Measurements from ENCODE around the gene TMEM86B.

The TMEM86B gene

GRCh38 chr19:55266404-55266803, 37.8 kb upstream of the TMEM86B start:
- TF ChIP-seq FOXP2 (optimal IDR thresholded peaks at IDR 0.05; ENCODE audit: borderline replicate concordance, extremely low read depth, extremely low read length, insufficient read depth) (no peak), TAF1 (IDR thresholded peaks at IDR 0.05; ENCODE audit: borderline replicate concordance, insufficient read depth, low read length) (no peak), REST (IDR thresholded peaks at IDR 0.05; ENCODE audit: insufficient read depth in 1 of 2, low read depth in 2 of 2, low read length in 2 of 2) (no peak), SIN3A (IDR thresholded peaks at IDR 0.05; ENCODE audit: borderline replicate concordance, insufficient read depth, low read length) (no peak), POLR2AphosphoS5 (IDR thresholded peaks at IDR 0.05; ENCODE audit: low read depth, low read length) (no peak)

- TF ChIP-seq POLR2AphosphoS5 (IDR thresholded peaks at IDR 0.05; ENCODE audit: low read depth, low read length) (no peak), SIN3A (IDR thresholded peaks at IDR 0.05; ENCODE audit: borderline replicate concordance, insufficient read depth, low read length) (no peak), REST (IDR thresholded peaks at IDR 0.05; ENCODE audit: insufficient read depth in 1 of 2, low read depth in 2 of 2, low read length in 2 of 2) (no peak), TAF1 (IDR thresholded peaks at IDR 0.05; ENCODE audit: borderline replicate concordance, insufficient read depth, low read length) (no peak), FOXP2 (optimal IDR thresholded peaks at IDR 0.05; ENCODE audit: borderline replicate concordance, extremely low read depth, extremely low read length, insufficient read depth) (no peak)
Measured at GRCh38 chr19:55265723-55266386, 37.3 kb upstream of the TMEM86B start.

- TF ChIP-seq SIN3A (IDR thresholded peaks at IDR 0.05; ENCODE audit: borderline replicate concordance, insufficient read depth, low read length) (no peak), REST (IDR thresholded peaks at IDR 0.05; ENCODE audit: insufficient read depth in 1 of 2, low read depth in 2 of 2, low read length in 2 of 2) (no peak), TAF1 (IDR thresholded peaks at IDR 0.05; ENCODE audit: borderline replicate concordance, insufficient read depth, low read length) (no peak), POLR2AphosphoS5 (IDR thresholded peaks at IDR 0.05; ENCODE audit: low read depth, low read length) (no peak), FOXP2 (optimal IDR thresholded peaks at IDR 0.05; ENCODE audit: borderline replicate concordance, extremely low read depth, extremely low read length, insufficient read depth) (no peak)
Measured at GRCh38 chr19:55265173-55265572, 36.6 kb upstream of the TMEM86B start.

DNA sequence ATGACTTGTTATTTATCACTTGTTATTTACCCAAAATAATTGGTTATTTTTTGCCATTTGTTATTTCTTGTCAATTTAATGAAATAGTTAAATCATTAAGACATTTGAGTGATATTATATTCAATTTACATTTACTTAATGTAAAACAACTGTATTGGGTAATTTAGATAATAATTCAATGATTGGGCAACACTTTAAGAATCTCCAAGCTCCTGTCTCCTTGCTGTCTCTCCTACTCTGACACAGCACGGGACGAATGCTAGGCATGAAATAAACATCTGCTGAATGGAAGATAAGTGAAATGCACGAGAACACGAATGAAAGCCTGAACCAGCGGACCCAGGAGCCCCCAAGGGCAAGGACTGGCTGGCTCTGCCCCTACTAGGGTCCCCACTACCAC, 36.0 kb upstream of the TMEM86B start:
- TF ChIP-seq POLR2AphosphoS5 (IDR thresholded peaks at IDR 0.05; ENCODE audit: low read depth, low read length) (no peak), TAF1 (IDR thresholded peaks at IDR 0.05; ENCODE audit: borderline replicate concordance, insufficient read depth, low read length) (no peak), FOXP2 (optimal IDR thresholded peaks at IDR 0.05; ENCODE audit: borderline replicate concordance, extremely low read depth, extremely low read length, insufficient read depth) (no peak)

GRCh38 chr19:55262359-55262758, 33.8 kb upstream of the TMEM86B start:
- no peak for TF ChIP-seq SIN3A (IDR thresholded peaks at IDR 0.05; ENCODE audit: borderline replicate concordance, insufficient read depth, low read length)
- TF ChIP-seq REST (IDR thresholded peaks at IDR 0.05; ENCODE audit: insufficient read depth in 1 of 2, low read depth in 2 of 2, low read length in 2 of 2) = no peak
- TF ChIP-seq POLR2AphosphoS5 (IDR thresholded peaks at IDR 0.05; ENCODE audit: low read depth, low read length) = no peak
